Measurements from ENCODE around the gene POLR3C.

POLR3C gene

DNA sequence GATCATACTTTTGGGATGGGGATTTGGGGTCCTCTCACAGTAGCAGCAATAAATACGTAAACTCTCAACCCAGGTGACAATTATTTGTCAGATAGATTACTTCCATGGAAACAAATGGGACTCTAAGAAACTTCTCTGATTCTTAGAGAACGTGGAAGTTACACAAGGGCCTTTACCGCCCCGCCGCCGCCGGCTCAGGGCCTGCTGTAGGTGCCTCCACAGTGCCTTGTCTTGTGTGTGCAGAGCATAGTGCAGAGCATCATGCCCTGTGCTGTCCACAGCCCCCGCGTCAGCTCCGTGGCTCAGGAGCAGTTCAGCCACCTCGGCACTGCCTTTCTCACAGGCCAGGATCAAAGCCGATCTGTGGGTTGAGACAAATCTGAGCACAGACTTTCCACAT is 50.6 kb downstream of the POLR3C start:
- H3F3A ChIP-seq (ENCODE audit: insufficient read depth) = no peaks in the 10 kb centered on the region
- no peaks in the 10 kb centered on the region for H3K79me2 ChIP-seq (ENCODE audit: insufficient read depth, low read length)
- no peaks in the 10 kb centered on the region for H3K9me3 ChIP-seq (ENCODE audit: insufficient read depth, low read length)
- H3K4me2 ChIP-seq (ENCODE audit: low read depth, low read length, poor library complexity, severe bottlenecking) = no peak overlapping the region
- no peaks in the 10 kb centered on the region for H3K9me2 ChIP-seq (replicated peaks; ENCODE audit: insufficient read depth, low read length)
- H3K27ac ChIP-seq (ENCODE audit: low read depth, low read length) = no peak overlapping the region
- H3K36me3 ChIP-seq (ENCODE audit: low read length) = no peaks in the 10 kb centered on the region
- no peak overlapping the region for H3K9ac ChIP-seq (ENCODE audit: low read length)
- no peaks in the 10 kb centered on the region for H4K20me1 ChIP-seq (ENCODE audit: low read depth, low read length)
- no peak overlapping the region for H3K4me3 ChIP-seq (ENCODE audit: insufficient read depth, low read length, poor library complexity, severe bottlenecking)
- no peaks in the 10 kb centered on the region for H3K27me3 ChIP-seq (ENCODE audit: low read length)
- TF ChIP-seq, protein P1, sequence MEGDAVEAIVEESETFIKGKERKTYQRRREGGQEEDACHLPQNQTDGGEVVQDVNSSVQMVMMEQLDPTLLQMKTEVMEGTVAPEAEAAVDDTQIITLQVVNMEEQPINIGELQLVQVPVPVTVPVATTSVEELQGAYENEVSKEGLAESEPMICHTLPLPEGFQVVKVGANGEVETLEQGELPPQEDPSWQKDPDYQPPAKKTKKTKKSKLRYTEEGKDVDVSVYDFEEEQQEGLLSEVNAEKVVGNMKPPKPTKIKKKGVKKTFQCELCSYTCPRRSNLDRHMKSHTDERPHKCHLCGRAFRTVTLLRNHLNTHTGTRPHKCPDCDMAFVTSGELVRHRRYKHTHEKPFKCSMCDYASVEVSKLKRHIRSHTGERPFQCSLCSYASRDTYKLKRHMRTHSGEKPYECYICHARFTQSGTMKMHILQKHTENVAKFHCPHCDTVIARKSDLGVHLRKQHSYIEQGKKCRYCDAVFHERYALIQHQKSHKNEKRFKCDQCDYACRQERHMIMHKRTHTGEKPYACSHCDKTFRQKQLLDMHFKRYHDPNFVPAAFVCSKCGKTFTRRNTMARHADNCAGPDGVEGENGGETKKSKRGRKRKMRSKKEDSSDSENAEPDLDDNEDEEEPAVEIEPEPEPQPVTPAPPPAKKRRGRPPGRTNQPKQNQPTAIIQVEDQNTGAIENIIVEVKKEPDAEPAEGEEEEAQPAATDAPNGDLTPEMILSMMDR (IDR thresholded peaks at IDR 0.05; ENCODE audit: insufficient read depth, low read length, poor library complexity, severe bottlenecking) = no peak
- TF ChIP-seq EZH2phosphoT487 (conservative IDR thresholded peaks at IDR 0.05; ENCODE audit: low read length) = no peak
- H2AFZ ChIP-seq (ENCODE audit: low read depth, low read length, severe bottlenecking) = no peak overlapping the region

DNA sequence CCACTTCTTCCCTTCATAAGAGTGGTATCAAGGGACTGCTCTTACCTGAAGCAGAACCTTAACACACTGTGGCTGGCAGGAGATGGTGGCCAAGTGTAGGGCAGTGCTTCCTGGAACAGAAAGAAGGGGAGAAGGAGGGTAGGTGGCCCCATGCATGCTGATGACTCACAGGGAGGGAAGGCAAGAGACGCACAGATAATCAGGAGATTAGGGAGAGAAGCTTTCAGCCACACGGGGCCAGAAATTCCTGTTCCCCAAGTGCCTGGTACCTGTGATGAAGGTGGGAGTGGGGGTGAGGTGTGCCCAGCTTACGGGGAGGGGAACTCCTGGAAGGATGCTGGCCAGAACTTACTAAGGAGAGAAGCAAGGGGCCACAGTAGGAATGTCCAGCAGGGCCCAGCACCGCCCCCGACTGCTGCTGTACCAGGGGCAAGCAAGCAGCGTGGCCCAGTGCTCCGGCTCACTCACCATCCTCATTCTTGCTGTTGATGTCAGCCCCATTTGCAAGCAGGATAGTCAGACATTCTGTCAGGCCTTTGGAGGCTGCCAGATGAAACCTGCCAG is 54.0 kb downstream of the POLR3C start:
- H3K9ac ChIP-seq (ENCODE audit: low read length) = no peak overlapping the region
- TF ChIP-seq, protein P1 (IDR thresholded peaks at IDR 0.05; ENCODE audit: insufficient read depth, low read length, poor library complexity, severe bottlenecking) = no peak
- TF ChIP-seq EZH2phosphoT487 (conservative IDR thresholded peaks at IDR 0.05; ENCODE audit: low read length) = no peak
- H2AFZ ChIP-seq (ENCODE audit: low read depth, low read length, severe bottlenecking) = no peak overlapping the region
- no peaks in the 10 kb centered on the region for H3K9me2 ChIP-seq (replicated peaks; ENCODE audit: insufficient read depth, low read length)
- H3K36me3 ChIP-seq (ENCODE audit: low read length) = no peaks in the 10 kb centered on the region
- no peak overlapping the region for H3K4me2 ChIP-seq (ENCODE audit: low read depth, low read length, poor library complexity, severe bottlenecking)
- H3K4me3 ChIP-seq (ENCODE audit: insufficient read depth, low read length, poor library complexity, severe bottlenecking) = no peak overlapping the region
- no peaks in the 10 kb centered on the region for H3K79me2 ChIP-seq (ENCODE audit: insufficient read depth, low read length)
- H3K27ac ChIP-seq (ENCODE audit: low read depth, low read length) = no peak overlapping the region
- H3K27me3 ChIP-seq (ENCODE audit: low read length) = no peaks in the 10 kb centered on the region
- H4K20me1 ChIP-seq (ENCODE audit: low read depth, low read length) = no peaks in the 10 kb centered on the region
- no peaks in the 10 kb centered on the region for H3F3A ChIP-seq (ENCODE audit: insufficient read depth)
- H3K9me3 ChIP-seq (ENCODE audit: insufficient read depth, low read length) = no peaks in the 10 kb centered on the region

DNA sequence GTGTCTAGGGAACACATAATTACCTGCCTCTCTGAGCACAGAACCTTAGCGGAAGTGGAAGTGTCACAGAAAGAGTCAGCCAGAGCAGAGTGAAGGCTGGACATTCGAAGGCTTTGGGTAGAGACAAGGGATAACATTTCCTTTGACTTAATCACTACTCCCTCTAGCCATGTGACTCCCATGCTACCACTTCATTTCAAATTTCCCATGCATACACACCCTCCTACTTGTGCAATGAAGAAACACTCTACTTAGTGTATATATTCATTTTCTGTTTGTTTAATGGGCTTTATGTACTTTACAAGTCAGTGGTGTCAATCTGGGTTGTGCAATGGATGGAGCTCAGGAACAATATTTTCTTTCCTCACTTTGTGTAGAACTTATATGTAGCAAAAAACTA is 54.7 kb downstream of the POLR3C start:
- H3K9me3 ChIP-seq (ENCODE audit: insufficient read depth, low read length) = no peaks in the 10 kb centered on the region
- H2AFZ ChIP-seq (ENCODE audit: low read depth, low read length, severe bottlenecking) = no peak overlapping the region

More for the DNA sequence above, 54.7 kb downstream of the POLR3C start:
- Histone ChIP-seq H3K9me2 (replicated peaks; ENCODE audit: insufficient read depth, low read length) (no peaks in the 10 kb centered on the region), H4K20me1 (ENCODE audit: low read depth, low read length) (no peaks in the 10 kb centered on the region), H3K27me3 (ENCODE audit: low read length) (no peaks in the 10 kb centered on the region), H3K36me3 (ENCODE audit: low read length) (no peaks in the 10 kb centered on the region), H3K27ac (ENCODE audit: low read depth, low read length) (no peak overlapping the region), H3K4me3 (ENCODE audit: insufficient read depth, low read length, poor library complexity, severe bottlenecking) (no peak overlapping the region), H3K79me2 (ENCODE audit: insufficient read depth, low read length) (no peaks in the 10 kb centered on the region), H3F3A (ENCODE audit: insufficient read depth) (no peaks in the 10 kb centered on the region), H3K4me2 (ENCODE audit: low read depth, low read length, poor library complexity, severe bottlenecking) (no peak overlapping the region), H3K9ac (ENCODE audit: low read length) (no peak overlapping the region)
- TF ChIP-seq EZH2phosphoT487 (conservative IDR thresholded peaks at IDR 0.05; ENCODE audit: low read length) = no peak
- TF ChIP-seq, protein P1 (IDR thresholded peaks at IDR 0.05; ENCODE audit: insufficient read depth, low read length, poor library complexity, severe bottlenecking) = no peak
